Measurements from ENCODE around the gene GJC3. TPM values are rescaled to one million over a fixed set of nuclear protein-coding genes. Genes with fewer than 3 reads are reported as not detected.

The GJC3 gene
- total RNA-seq, 1 donor from 2014 or later: 0.43 TPM

GRCh38 chr7:99927536-99927935 is 1.9 kb downstream of the GJC3 start:
- H3K4me3 Mint-ChIP-seq (ENCODE audit: low read depth): no peak overlapping the region
- H3K27ac Mint-ChIP-seq: no peak overlapping the region
- H3K36me3 Mint-ChIP-seq (ENCODE audit: insufficient read depth): no peaks in the 10 kb centered on the region
- peaks cover 31% of the 10 kb centered on the region for H3K27me3 Mint-ChIP-seq
- H3K9me3 Mint-ChIP-seq (ENCODE audit: low read depth): no peaks in the 10 kb centered on the region
- peaks cover 5% of the 10 kb centered on the region for H3K4me1 Mint-ChIP-seq (ENCODE audit: low read depth)
- no peak for DNase-seq (ENCODE audit: low spot score, unreplicated experiment)
- no peak for TF ChIP-seq CTCF (IDR thresholded peaks at IDR 0.05; ENCODE audit: unreplicated experiment)

- Mint-ChIP-seq H3K36me3 (ENCODE audit: insufficient read depth) (no peaks in the 10 kb centered on the region), H3K4me1 (ENCODE audit: low read depth) (peaks cover 5% of the 10 kb centered on the region), H3K27ac (no peak overlapping the region), H3K9me3 (ENCODE audit: low read depth) (peaks cover 5% of the 10 kb centered on the region), H3K27me3 (peaks cover 28% of the 10 kb centered on the region), H3K4me3 (ENCODE audit: low read depth) (no peak overlapping the region)
- DNase-seq (ENCODE audit: low spot score, unreplicated experiment): no peak
- TF ChIP-seq CTCF (IDR thresholded peaks at IDR 0.05; ENCODE audit: unreplicated experiment): no peak
Observed at GRCh38 chr7:99926321-99926720, 3.1 kb downstream of the GJC3 start.

GRCh38 chr7:99923200-99923599 is 6.2 kb downstream of the GJC3 start:
- DNase-seq (ENCODE audit: low spot score, unreplicated experiment): no peak
- H3K27ac Mint-ChIP-seq: no peak overlapping the region
- peaks cover 23% of the 10 kb centered on the region for H3K27me3 Mint-ChIP-seq
- peaks cover 5% of the 10 kb centered on the region for H3K9me3 Mint-ChIP-seq (ENCODE audit: low read depth)
- no peak overlapping the region for H3K4me3 Mint-ChIP-seq (ENCODE audit: low read depth)
- H3K4me1 Mint-ChIP-seq (ENCODE audit: low read depth): peaks cover 2% of the 10 kb centered on the region
- no peak for TF ChIP-seq CTCF (IDR thresholded peaks at IDR 0.05; ENCODE audit: unreplicated experiment)
- peaks cover 2% of the 10 kb centered on the region for H3K36me3 Mint-ChIP-seq (ENCODE audit: insufficient read depth)

GRCh38 chr7:99920149-99920548 is 9.3 kb downstream of the GJC3 start:
- Mint-ChIP-seq H3K9me3 (ENCODE audit: low read depth) (peaks cover 5% of the 10 kb centered on the region), H3K4me3 (ENCODE audit: low read depth) (peak overlapping the region; percentile 84), H3K4me1 (ENCODE audit: low read depth) (peaks cover 9% of the 10 kb centered on the region), H3K27ac (no peak overlapping the region), H3K36me3 (ENCODE audit: insufficient read depth) (peaks cover 2% of the 10 kb centered on the region), H3K27me3 (peaks cover 3% of the 10 kb centered on the region)
- no peak for TF ChIP-seq CTCF (IDR thresholded peaks at IDR 0.05; ENCODE audit: unreplicated experiment)
- no peak for DNase-seq (ENCODE audit: low spot score, unreplicated experiment)

GRCh38 chr7:99919814-99920112 is 9.7 kb downstream of the GJC3 start:
- Mint-ChIP-seq H3K4me1 (ENCODE audit: low read depth) (peaks cover 9% of the 10 kb centered on the region), H3K27me3 (peaks cover 2% of the 10 kb centered on the region), H3K27ac (peak overlapping the region; percentile 91), H3K36me3 (ENCODE audit: insufficient read depth) (peaks cover 2% of the 10 kb centered on the region), H3K9me3 (ENCODE audit: low read depth) (peaks cover 5% of the 10 kb centered on the region), H3K4me3 (ENCODE audit: low read depth) (peak overlapping the region; percentile 84)
- no peak for DNase-seq (ENCODE audit: low spot score, unreplicated experiment)
- no peak for TF ChIP-seq CTCF (IDR thresholded peaks at IDR 0.05; ENCODE audit: unreplicated experiment)
